GM18502 (cell line): Measurements from ENCODE around the gene PACSIN2.
"Not testable (repeated sequence)": the region's sequence is repeated elsewhere in the genome, so short reads cannot be mapped to it uniquely, and the experiment has no call there.

Experiments used
- ATAC-seq: cut with Tn5 transposase; IDR thresholded peaks from one replicate; pipeline ENCODE4 v1.9.1; 2021; ENCODE audit warnings: mild to moderate bottlenecking; ENCODE audit not compliant: unreplicated experiment, poor library complexity

The PACSIN2 gene

GRCh38 chr22:42971473-42971860 is 43.5 kb downstream of the PACSIN2 start:
- ATAC-seq = not testable (repeated sequence)

- ATAC-seq = no peak
Measured at GRCh38 chr22:42970029-42970428, 44.9 kb downstream of the PACSIN2 start.

- ATAC-seq = no peak
Measured at GRCh38 chr22:42969348-42969975, 45.5 kb downstream of the PACSIN2 start.

- ATAC-seq = no peak
Measured at GRCh38 chr22:42967933-42968332, 47.0 kb downstream of the PACSIN2 start.

GRCh38 chr22:42967005-42967404 is 47.9 kb downstream of the PACSIN2 start:
- no peak for ATAC-seq

GRCh38 chr22:42966497-42966896 is 48.5 kb downstream of the PACSIN2 start:
- no peak for ATAC-seq

- ATAC-seq = peak; percentile 55
Measured at GRCh38 chr22:42964994-42965699, 49.8 kb downstream of the PACSIN2 start.

GRCh38 chr22:42963231-42963595 is 51.7 kb downstream of the PACSIN2 start:
- no peak for ATAC-seq

GRCh38 chr22:42962295-42963230 is 52.4 kb downstream of the PACSIN2 start:
- ATAC-seq = no peak

- no peak for ATAC-seq
Measured at GRCh38 chr22:42961810-42962209, 53.1 kb downstream of the PACSIN2 start.

GRCh38 chr22:42961400-42961690 is 53.6 kb downstream of the PACSIN2 start:
- not testable (repeated sequence) for ATAC-seq

GRCh38 chr22:42960531-42961399 is 54.2 kb downstream of the PACSIN2 start:
- no peak for ATAC-seq

GRCh38 chr22:42959576-42960509 is 55.1 kb downstream of the PACSIN2 start:
- ATAC-seq = no peak

GRCh38 chr22:42958937-42959336 is 56.0 kb downstream of the PACSIN2 start:
- ATAC-seq = no peak

GRCh38 chr22:42957958-42958357 is 57.0 kb downstream of the PACSIN2 start:
- ATAC-seq = no peak

- no peak for ATAC-seq
Measured at GRCh38 chr22:42957544-42957943, 57.4 kb downstream of the PACSIN2 start.

- ATAC-seq = no peak
Measured at GRCh38 chr22:42955848-42956247, 59.1 kb downstream of the PACSIN2 start.

GRCh38 chr22:42955087-42955635 is 59.8 kb downstream of the PACSIN2 start:
- ATAC-seq = no peak

- ATAC-seq = not testable (repeated sequence)
Measured at GRCh38 chr22:42953751-42954150, 61.2 kb downstream of the PACSIN2 start.
